ENCODE results near the gene VEZF1.
A peak's percentile ranks its signal among the peaks of the same experiment; 100 is the strongest.

Gene VEZF1

GRCh38 chr17:58019521-58019920, 31.5 kb upstream of the VEZF1 start:
- Histone ChIP-seq H3K4me1 (ENCODE audit: insufficient read depth, poor library complexity, severe bottlenecking) (peaks cover 18% of the 10 kb centered on the region), H3K27ac (ENCODE audit: poor library complexity, severe bottlenecking) (no peak overlapping the region), H3K27me3 (ENCODE audit: insufficient read depth, poor library complexity, severe bottlenecking) (no peaks in the 10 kb centered on the region), H3K4me3 (ENCODE audit: severe bottlenecking) (no peak overlapping the region), H3K36me3 (ENCODE audit: low read depth) (no peaks in the 10 kb centered on the region), H3K9me3 (ENCODE audit: severe bottlenecking) (no peaks in the 10 kb centered on the region)
- ATAC-seq (ENCODE audit: low read depth), result no peak
- TF ChIP-seq, protein P1, sequence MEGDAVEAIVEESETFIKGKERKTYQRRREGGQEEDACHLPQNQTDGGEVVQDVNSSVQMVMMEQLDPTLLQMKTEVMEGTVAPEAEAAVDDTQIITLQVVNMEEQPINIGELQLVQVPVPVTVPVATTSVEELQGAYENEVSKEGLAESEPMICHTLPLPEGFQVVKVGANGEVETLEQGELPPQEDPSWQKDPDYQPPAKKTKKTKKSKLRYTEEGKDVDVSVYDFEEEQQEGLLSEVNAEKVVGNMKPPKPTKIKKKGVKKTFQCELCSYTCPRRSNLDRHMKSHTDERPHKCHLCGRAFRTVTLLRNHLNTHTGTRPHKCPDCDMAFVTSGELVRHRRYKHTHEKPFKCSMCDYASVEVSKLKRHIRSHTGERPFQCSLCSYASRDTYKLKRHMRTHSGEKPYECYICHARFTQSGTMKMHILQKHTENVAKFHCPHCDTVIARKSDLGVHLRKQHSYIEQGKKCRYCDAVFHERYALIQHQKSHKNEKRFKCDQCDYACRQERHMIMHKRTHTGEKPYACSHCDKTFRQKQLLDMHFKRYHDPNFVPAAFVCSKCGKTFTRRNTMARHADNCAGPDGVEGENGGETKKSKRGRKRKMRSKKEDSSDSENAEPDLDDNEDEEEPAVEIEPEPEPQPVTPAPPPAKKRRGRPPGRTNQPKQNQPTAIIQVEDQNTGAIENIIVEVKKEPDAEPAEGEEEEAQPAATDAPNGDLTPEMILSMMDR (IDR thresholded peaks at IDR 0.05; ENCODE audit: poor library complexity, severe bottlenecking), result no peak
- no peak for DNase-seq (ENCODE audit: low spot score)

GRCh38 chr17:58019039-58019438, 31.0 kb upstream of the VEZF1 start:
- no peak overlapping the region for H3K27ac ChIP-seq (ENCODE audit: poor library complexity, severe bottlenecking)
- no peaks in the 10 kb centered on the region for H3K9me3 ChIP-seq (ENCODE audit: severe bottlenecking)
- peaks cover 18% of the 10 kb centered on the region for H3K4me1 ChIP-seq (ENCODE audit: insufficient read depth, poor library complexity, severe bottlenecking)
- ATAC-seq (ENCODE audit: low read depth) (no peak), DNase-seq (ENCODE audit: low spot score) (no peak)
- no peak overlapping the region for H3K4me3 ChIP-seq (ENCODE audit: severe bottlenecking)
- no peaks in the 10 kb centered on the region for H3K36me3 ChIP-seq (ENCODE audit: low read depth)
- no peaks in the 10 kb centered on the region for H3K27me3 ChIP-seq (ENCODE audit: insufficient read depth, poor library complexity, severe bottlenecking)
- TF ChIP-seq, protein P1 (IDR thresholded peaks at IDR 0.05; ENCODE audit: poor library complexity, severe bottlenecking), result no peak

GRCh38 chr17:58010067-58010799, 22.2 kb upstream of the VEZF1 start:
- TF ChIP-seq, protein P1 (IDR thresholded peaks at IDR 0.05; ENCODE audit: poor library complexity, severe bottlenecking), result no peak
- H3K9me3 ChIP-seq (ENCODE audit: severe bottlenecking), result no peaks in the 10 kb centered on the region
- no peak overlapping the region for H3K4me3 ChIP-seq (ENCODE audit: severe bottlenecking)
- H3K4me1 ChIP-seq (ENCODE audit: insufficient read depth, poor library complexity, severe bottlenecking), result peaks cover 7% of the 10 kb centered on the region
- peaks cover 15% of the 10 kb centered on the region for H3K36me3 ChIP-seq (ENCODE audit: low read depth)
- ATAC-seq (ENCODE audit: low read depth), result no peak
- no peak overlapping the region for H3K27ac ChIP-seq (ENCODE audit: poor library complexity, severe bottlenecking)
- no peaks in the 10 kb centered on the region for H3K27me3 ChIP-seq (ENCODE audit: insufficient read depth, poor library complexity, severe bottlenecking)
- no peak for DNase-seq (ENCODE audit: low spot score)

GRCh38 chr17:58007781-58008706, 20.0 kb upstream of the VEZF1 start:
- H3K27ac ChIP-seq (ENCODE audit: poor library complexity, severe bottlenecking), result peak overlapping the region; percentile 82
- DNase-seq (ENCODE audit: low spot score) (no peak), ATAC-seq (ENCODE audit: low read depth) (peak; percentile 37)
- H3K4me3 ChIP-seq (ENCODE audit: severe bottlenecking), result peak overlapping the region; percentile 81
- H3K27me3 ChIP-seq (ENCODE audit: insufficient read depth, poor library complexity, severe bottlenecking), result no peaks in the 10 kb centered on the region
- TF ChIP-seq, protein P1 (IDR thresholded peaks at IDR 0.05; ENCODE audit: poor library complexity, severe bottlenecking), result no peak
- H3K36me3 ChIP-seq (ENCODE audit: low read depth), result peaks cover 37% of the 10 kb centered on the region
- H3K4me1 ChIP-seq (ENCODE audit: insufficient read depth, poor library complexity, severe bottlenecking), result peaks cover 29% of the 10 kb centered on the region
- no peaks in the 10 kb centered on the region for H3K9me3 ChIP-seq (ENCODE audit: severe bottlenecking)
